GM23338 (cell line): Measurements from ENCODE around the gene METTL14.

ENCODE experiments used
- CREB1 ChIP-seq: fragments of 250-450 bp; sonication (Bioruptor Pico); IDR thresholded peaks from 2 replicates; pipeline ENCODE4 v1.5.0; 2020; ENCODE audit warnings: low read depth, mild to moderate bottlenecking, moderate library complexity
- CTCF ChIP-seq, 2 experiments: fragments of 200-600 bp in 1 of 2; sonication (generic) in 1 of 2; conservative IDR thresholded peaks; 2 replicates each; pipeline versions ENCODE4 v1.5.1 to v1.6.1; 2016 to 2017; ENCODE audit warnings: antibody characterized with exemption in 2 of 2, low read depth in 2 of 2, mild to moderate bottlenecking in 2 of 2, moderate library complexity in 1 of 2
- EZH2 ChIP-seq: fragments of 200-600 bp; sonication (generic); IDR thresholded peaks from one replicate; pipeline ENCODE4 v1.8.0; 2017; ENCODE audit warnings: antibody characterized with exemption, mild to moderate bottlenecking, low read depth; ENCODE audit not compliant: unreplicated experiment
- EZH2phosphoT487 ChIP-seq: fragments of 200-600 bp; sonication (generic); IDR thresholded peaks from one replicate; pipeline ENCODE4 v1.8.1; 2018; ENCODE audit warnings: antibody characterized with exemption; ENCODE audit not compliant: unreplicated experiment
- JUNB ChIP-seq: IDR thresholded peaks from one replicate; pipeline ENCODE4 v1.6.1; 2016; ENCODE audit warnings: antibody characterized with exemption; ENCODE audit not compliant: unreplicated experiment
- POLR2AphosphoS5 ChIP-seq: IDR thresholded peaks from 2 replicates; pipeline ENCODE4 v1.6.1; 2016; ENCODE audit warnings: antibody characterized with exemption, low read depth
- STAT1 ChIP-seq: IDR thresholded peaks from one replicate; pipeline ENCODE4 v1.6.1; 2016; ENCODE audit warnings: antibody characterized with exemption; ENCODE audit not compliant: unreplicated experiment
- ZNF114 ChIP-seq: fragments of 250-450 bp; sonication (Bioruptor Pico); IDR thresholded peaks from 2 replicates; pipeline ENCODE4 v1.5.0; 2020; ENCODE audit warnings: mild to moderate bottlenecking, moderate library complexity

- TF ChIP-seq CTCF (conservative IDR thresholded peaks at IDR 0.05; ENCODE audit: low read depth in 2 of 2) (no peak), EZH2 (no peak), POLR2AphosphoS5 (no peak), ZNF114 (CRISPR knock-in tag) (no peak), CREB1 (CRISPR knock-in tag) (no peak), STAT1 (no peak), JUNB (no peak), EZH2phosphoT487 (no peak)
Measured at GRCh38 chr4:118760092-118760491, 74.9 kb downstream of the METTL14 start.
